Muscle of arm (tissue), 14 donors: ENCODE results near the gene TMEM235. TPM values are rescaled to one million over a fixed set of nuclear protein-coding genes. Genes with fewer than 3 reads are reported as not detected.

Experiments used
- DNase-seq: peaks from one replicate; pipeline ENCODE4 v3.0.0-alpha.2; 2013
- long read RNA-seq, 11 donors: transcript quantifications; one replicate each; lab custom pipeline, GENCODE V29; 2026
- polyA plus RNA-seq, 12 donors: library from polyadenylated mRNA; unstranded; fragments of 120-200 nt; gene quantifications; one replicate each; pipeline ENCODE4 v1.2.1, GENCODE V29; 2013; ENCODE audit not compliant: insufficient read length in 12 of 12

TMEM235 gene
- polyA plus RNA-seq: under 1 TPM in 2 of 12 donors, not detected in 10; 0.08 to 0.14 TPM
- long read RNA-seq, donor 1: 0 reads
- long read RNA-seq, donor 2: 0 reads
- long read RNA-seq, donor 3: 0 reads
- long read RNA-seq, donor 4: 0 reads
- long read RNA-seq, donor 5: 0 reads
- long read RNA-seq, donor 6: 0 reads
- long read RNA-seq, donor 7: 0 reads
- long read RNA-seq, donor 8: 0 reads
- long read RNA-seq, donor 9: 0 reads
- long read RNA-seq, donor 10: 0 reads
- long read RNA-seq, donor 11: 0 reads

- no peak for DNase-seq
Observed at GRCh38 chr17:78230996-78231935, at the start of gene TMEM235. Gene TMEM235, plus strand, starts transcription at chr17:78231631. Its CDS starts 393 bp downstream, at chr17:78232024.

GRCh38 chr17:78182504-78182903, 48.9 kb upstream of the TMEM235 start:
- no peak for DNase-seq

GRCh38 chr17:78183916-78184315, 47.5 kb upstream of the TMEM235 start:
- no peak for DNase-seq

GRCh38 chr17:78184351-78184750, 47.1 kb upstream of the TMEM235 start:
- DNase-seq: no peak

- no peak for DNase-seq
Observed at GRCh38 chr17:78184868-78185267, 46.6 kb upstream of the TMEM235 start.

GRCh38 chr17:78185981-78186691, 45.3 kb upstream of the TMEM235 start:
- DNase-seq: no peak

GRCh38 chr17:78186692-78187595, 44.5 kb upstream of the TMEM235 start, which contains the start of the genes AFMID and TK1:
Gene AFMID, plus strand, starts transcription at chr17:78187362. Its CDS starts 9 bp downstream, at chr17:78187371.
Gene TK1, minus strand, starts transcription at chr17:78187052. Its CDS starts 58 bp downstream, at chr17:78186994.
- DNase-seq: peak; percentile 97

GRCh38 chr17:78196716-78197115, 34.7 kb upstream of the TMEM235 start:
- DNase-seq: no peak

- no peak for DNase-seq
Observed at GRCh38 chr17:78197147-78197832, 34.1 kb upstream of the TMEM235 start.

GRCh38 chr17:78200451-78200850, 31.0 kb upstream of the TMEM235 start:
- DNase-seq: no peak

GRCh38 chr17:78202666-78203065, 28.8 kb upstream of the TMEM235 start:
- DNase-seq: no peak

- no peak for DNase-seq
Observed at GRCh38 chr17:78204387-78205123, 26.9 kb upstream of the TMEM235 start.

GRCh38 chr17:78205124-78205775, 26.2 kb upstream of the TMEM235 start:
- DNase-seq: no peak

GRCh38 chr17:78206298-78206697, 25.1 kb upstream of the TMEM235 start:
- DNase-seq: no peak

GRCh38 chr17:78208486-78208885, 22.9 kb upstream of the TMEM235 start:
- no peak for DNase-seq

- DNase-seq: no peak
Observed at GRCh38 chr17:78210111-78210510, 21.3 kb upstream of the TMEM235 start.

GRCh38 chr17:78211032-78211431, 20.4 kb upstream of the TMEM235 start:
- no peak for DNase-seq

GRCh38 chr17:78214016-78214705, 17.3 kb upstream of the TMEM235 start, which contains the start of gene BIRC5:
Gene BIRC5, plus strand, starts transcription at chr17:78214253. Its CDS starts 64 bp downstream, at chr17:78214317.
- peak; percentile 81 for DNase-seq
